ENCODE results near the gene FRS2. TPM values are rescaled to one million over a fixed set of nuclear protein-coding genes. Genes with fewer than 3 reads are reported as not detected.

FRS2 gene
- total and polyA plus RNA-seq, 2 experiments from 2014 or later = 15.9 to 43.2 TPM

DNA sequence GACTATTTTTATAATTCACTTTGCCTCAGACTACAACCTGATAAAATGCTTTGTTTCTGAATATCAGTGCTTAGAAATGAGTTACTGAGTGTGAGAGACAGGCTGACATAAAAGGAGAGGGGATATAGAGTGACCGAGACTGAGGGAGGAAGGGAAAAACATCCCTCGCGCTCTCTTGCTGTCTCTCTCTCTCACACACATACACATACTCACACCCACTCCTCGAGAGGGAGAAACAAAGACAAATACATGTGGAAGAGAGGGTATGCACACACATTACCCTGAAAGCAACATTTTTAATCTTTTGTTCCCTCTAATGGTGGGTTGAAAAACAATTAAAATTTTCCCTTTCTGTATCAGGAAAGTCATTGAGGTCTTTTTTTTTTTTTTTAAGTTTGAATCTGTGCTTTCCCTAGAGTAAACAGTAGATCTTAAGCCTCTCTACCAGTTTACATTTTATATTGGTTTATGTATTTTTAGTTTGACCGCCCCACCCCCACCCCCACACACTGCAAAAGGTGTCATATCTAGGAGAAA, 45.3 kb downstream of the FRS2 start:
- H3K27ac ChIP-seq = peak overlapping the region; percentile 46
- H3K4me1 ChIP-seq (ENCODE audit: low read depth) = peaks cover 53% of the 10 kb centered on the region
- DNase-seq (ENCODE audit: low read depth in 1 of 2, low spot score in 1 of 2) = peak in 1 of 2 donors; percentile 15
- H3K27me3 ChIP-seq = no peaks in the 10 kb centered on the region
- no peaks in the 10 kb centered on the region for H3K9me3 ChIP-seq (ENCODE audit: low read depth)
- TF ChIP-seq CTCF (IDR thresholded peaks at IDR 0.05; ENCODE audit: low read depth, low read length) = no peak
- no peak overlapping the region for H3K4me3 ChIP-seq
- H3K36me3 ChIP-seq = no peaks in the 10 kb centered on the region

- no peak for TF ChIP-seq CTCF (IDR thresholded peaks at IDR 0.05; ENCODE audit: low read depth, low read length)
- Histone ChIP-seq H3K27me3 (no peaks in the 10 kb centered on the region), H3K36me3 (no peaks in the 10 kb centered on the region), H3K9me3 (ENCODE audit: low read depth) (no peaks in the 10 kb centered on the region), H3K4me1 (ENCODE audit: low read depth) (peaks cover 38% of the 10 kb centered on the region), H3K27ac (peak overlapping the region; percentile 38), H3K4me3 (no peak overlapping the region)
- DNase-seq (ENCODE audit: low read depth in 1 of 2, low spot score in 1 of 2) = no peak
Observed at GRCh38 chr12:69516950-69517349, 46.8 kb downstream of the FRS2 start.

DNA sequence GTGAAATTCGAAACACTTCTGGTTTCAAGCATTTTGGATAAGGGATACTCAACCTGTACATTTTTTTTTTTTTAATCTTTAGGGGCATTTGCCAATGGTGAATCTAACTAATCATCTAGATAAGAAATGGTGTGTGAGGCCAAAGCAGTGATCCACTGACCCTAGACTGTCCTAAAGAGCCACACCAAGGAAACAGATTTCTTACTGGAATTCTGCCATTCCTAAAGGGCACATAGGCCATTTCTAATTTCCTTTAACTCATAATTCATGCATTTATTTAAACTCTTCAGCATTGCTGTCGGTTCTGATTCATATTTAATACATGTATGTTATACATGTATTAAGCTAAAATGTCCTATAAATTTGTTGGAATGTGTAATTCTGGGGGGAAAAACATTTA, 47.2 kb downstream of the FRS2 start:
- Histone ChIP-seq H3K27me3 (no peaks in the 10 kb centered on the region), H3K36me3 (no peaks in the 10 kb centered on the region), H3K27ac (peak overlapping the region; percentile 38), H3K9me3 (ENCODE audit: low read depth) (no peaks in the 10 kb centered on the region), H3K4me3 (no peak overlapping the region), H3K4me1 (ENCODE audit: low read depth) (peaks cover 33% of the 10 kb centered on the region)
- TF ChIP-seq CTCF (IDR thresholded peaks at IDR 0.05; ENCODE audit: low read depth, low read length) = no peak
- no peak for DNase-seq (ENCODE audit: low read depth in 1 of 2, low spot score in 1 of 2)

- no peak for TF ChIP-seq CTCF (IDR thresholded peaks at IDR 0.05; ENCODE audit: low read depth, low read length)
- H3K27me3 ChIP-seq = no peaks in the 10 kb centered on the region
- no peak overlapping the region for H3K27ac ChIP-seq
- no peaks in the 10 kb centered on the region for H3K9me3 ChIP-seq (ENCODE audit: low read depth)
- DNase-seq (ENCODE audit: low read depth in 1 of 2, low spot score in 1 of 2) = peak in 1 of 2 donors; percentile 30
- H3K4me3 ChIP-seq = no peak overlapping the region
- H3K4me1 ChIP-seq (ENCODE audit: low read depth) = peaks cover 11% of the 10 kb centered on the region
- H3K36me3 ChIP-seq = no peaks in the 10 kb centered on the region
Observed at GRCh38 chr12:69519871-69520270, 49.7 kb downstream of the FRS2 start.

DNA sequence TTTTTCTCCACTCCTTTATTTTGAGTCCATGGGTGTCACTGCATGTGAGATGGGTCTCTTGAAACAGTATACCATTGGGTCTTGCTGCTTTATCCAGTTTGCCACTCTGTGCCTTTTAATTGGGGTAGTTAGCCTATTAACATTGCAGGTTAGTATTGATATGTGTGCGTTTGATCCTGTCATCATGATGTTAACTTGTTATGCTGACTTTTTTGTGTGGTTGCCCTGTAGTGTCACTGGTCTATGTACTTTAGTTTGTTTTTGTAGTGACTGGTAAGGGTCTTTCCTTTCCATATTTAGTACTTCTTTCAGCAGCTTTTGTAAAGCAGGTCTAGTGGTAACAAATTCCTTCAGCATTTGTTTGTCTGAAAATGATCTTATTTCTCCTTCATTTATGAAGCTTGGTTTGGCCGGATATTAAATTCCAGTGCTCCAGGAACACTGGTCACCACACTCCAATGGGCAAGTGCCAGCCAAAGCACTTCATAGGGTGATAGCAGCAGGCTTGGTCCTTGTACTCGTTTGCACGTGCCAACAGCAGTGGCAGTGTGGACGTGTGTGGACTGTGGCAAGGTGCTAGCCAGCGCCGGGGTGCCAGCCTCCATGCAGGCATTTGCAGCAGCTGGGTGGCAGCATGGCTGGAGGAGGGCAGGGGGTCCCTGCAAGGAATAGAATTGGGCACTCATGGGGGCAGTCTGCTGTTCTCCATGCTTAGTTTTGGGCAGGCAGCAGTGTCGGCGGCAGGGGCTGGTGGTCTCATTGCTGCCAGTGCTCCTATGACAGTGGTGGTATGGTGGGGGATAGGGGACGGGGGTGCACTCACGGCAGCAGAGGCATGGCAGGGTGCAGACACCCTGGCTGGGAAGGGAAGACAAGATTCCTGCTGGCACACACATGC, 53.5 kb downstream of the FRS2 start:
- no peak overlapping the region for H3K4me3 ChIP-seq

More for the DNA sequence above, 53.5 kb downstream of the FRS2 start:
- no peak for TF ChIP-seq CTCF (IDR thresholded peaks at IDR 0.05; ENCODE audit: low read depth, low read length)
- no peaks in the 10 kb centered on the region for H3K9me3 ChIP-seq (ENCODE audit: low read depth)
- H3K36me3 ChIP-seq = no peaks in the 10 kb centered on the region
- DNase-seq (ENCODE audit: low read depth in 1 of 2, low spot score in 1 of 2) = no peak
- no peak overlapping the region for H3K27ac ChIP-seq
- H3K4me1 ChIP-seq (ENCODE audit: low read depth) = no peaks in the 10 kb centered on the region
- no peaks in the 10 kb centered on the region for H3K27me3 ChIP-seq
